GM12873 (cell line): ENCODE results near the gene GFOD2.

Source experiments
- TF ChIP-seq, protein P1 (sequence below): IDR thresholded peaks from 2 replicates; pipeline ENCODE4 v1.5.1; 2012; ENCODE audit warnings: low read depth, mild to moderate bottlenecking, moderate library complexity, low read length, control low read depth; ENCODE audit not compliant: insufficient read depth; ENCODE audit errors: missing control alignments

GFOD2 gene

DNA sequence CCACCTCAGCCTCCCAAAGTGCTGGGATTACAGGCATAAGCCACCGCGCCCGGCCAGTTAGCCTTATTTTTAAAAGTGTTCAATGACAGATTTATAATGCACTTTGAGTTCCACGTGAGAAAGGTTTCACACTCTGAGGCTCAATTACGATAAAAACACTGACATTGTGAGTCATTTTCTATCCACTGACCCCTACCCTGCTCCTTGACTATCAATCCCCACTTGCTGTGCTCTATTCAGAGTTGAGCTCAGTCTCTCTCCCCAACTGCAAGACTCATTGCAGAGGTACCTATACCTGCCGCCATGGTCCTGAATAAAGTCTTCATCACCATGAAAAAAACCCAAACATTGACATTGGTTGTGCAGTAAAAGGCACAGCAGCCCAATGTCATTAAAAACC lies 8.5 kb downstream of the GFOD2 start:
- TF ChIP-seq, protein P1, sequence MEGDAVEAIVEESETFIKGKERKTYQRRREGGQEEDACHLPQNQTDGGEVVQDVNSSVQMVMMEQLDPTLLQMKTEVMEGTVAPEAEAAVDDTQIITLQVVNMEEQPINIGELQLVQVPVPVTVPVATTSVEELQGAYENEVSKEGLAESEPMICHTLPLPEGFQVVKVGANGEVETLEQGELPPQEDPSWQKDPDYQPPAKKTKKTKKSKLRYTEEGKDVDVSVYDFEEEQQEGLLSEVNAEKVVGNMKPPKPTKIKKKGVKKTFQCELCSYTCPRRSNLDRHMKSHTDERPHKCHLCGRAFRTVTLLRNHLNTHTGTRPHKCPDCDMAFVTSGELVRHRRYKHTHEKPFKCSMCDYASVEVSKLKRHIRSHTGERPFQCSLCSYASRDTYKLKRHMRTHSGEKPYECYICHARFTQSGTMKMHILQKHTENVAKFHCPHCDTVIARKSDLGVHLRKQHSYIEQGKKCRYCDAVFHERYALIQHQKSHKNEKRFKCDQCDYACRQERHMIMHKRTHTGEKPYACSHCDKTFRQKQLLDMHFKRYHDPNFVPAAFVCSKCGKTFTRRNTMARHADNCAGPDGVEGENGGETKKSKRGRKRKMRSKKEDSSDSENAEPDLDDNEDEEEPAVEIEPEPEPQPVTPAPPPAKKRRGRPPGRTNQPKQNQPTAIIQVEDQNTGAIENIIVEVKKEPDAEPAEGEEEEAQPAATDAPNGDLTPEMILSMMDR, result no peak

DNA sequence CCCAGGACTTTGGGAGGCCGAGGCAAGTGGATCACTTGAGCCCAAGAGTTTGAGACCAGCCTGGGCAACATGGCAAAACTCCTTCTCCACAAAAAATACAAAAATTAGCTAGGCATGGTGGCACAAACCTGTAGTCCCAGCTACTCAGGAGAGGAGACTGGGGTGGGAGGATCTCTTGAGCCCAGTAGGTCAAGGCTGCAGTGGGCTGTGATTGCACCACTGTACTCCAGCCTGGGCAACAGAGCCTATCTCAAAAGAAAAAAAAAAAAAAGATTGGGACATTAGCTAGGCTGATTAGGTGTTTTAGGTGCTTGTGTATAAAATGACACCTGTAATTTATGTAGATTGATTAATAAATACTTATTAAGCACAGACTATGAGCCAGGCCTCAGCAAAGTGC lies 10.1 kb downstream of the GFOD2 start:
- TF ChIP-seq, protein P1, result no peak

DNA sequence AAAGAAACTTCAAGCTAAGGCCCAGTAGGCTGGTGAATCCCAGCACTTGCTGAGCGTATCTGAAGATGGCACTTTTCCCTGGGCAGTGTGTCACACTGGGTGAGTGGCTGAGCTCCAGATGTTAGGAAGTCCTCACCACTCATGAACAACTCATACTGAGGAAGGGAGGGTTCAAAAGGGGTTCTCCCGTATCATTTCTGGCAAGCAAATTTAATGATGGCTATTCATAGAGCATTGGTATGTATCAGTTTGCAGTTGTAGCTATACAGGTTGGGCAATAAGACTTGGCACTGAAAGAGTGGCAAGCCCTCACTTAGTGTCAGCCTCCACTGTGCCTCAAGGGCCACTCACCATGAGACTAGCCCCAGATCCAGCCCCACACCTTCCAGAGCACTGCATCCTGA lies 10.7 kb downstream of the GFOD2 start:
- TF ChIP-seq, protein P1, result no peak

DNA sequence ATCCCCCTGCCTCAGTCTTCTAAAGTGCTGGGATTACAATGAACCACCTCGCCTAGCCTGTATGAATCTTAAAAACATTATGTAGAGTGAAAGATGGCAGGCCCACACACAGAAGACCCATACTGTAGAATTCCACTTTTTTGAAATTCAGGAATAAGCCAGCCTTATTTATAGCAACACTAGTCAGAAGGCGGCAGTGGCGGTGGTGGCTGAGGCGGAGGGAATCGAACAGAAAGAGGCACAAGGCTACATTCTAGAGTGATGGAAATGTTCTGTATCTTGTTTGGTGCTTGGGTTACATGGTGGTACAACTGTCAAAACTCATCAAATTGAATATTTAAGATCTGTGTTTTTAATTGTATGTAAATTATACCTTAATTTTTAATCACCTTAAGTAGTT lies 11.3 kb downstream of the GFOD2 start:
- TF ChIP-seq, protein P1, result no peak

DNA sequence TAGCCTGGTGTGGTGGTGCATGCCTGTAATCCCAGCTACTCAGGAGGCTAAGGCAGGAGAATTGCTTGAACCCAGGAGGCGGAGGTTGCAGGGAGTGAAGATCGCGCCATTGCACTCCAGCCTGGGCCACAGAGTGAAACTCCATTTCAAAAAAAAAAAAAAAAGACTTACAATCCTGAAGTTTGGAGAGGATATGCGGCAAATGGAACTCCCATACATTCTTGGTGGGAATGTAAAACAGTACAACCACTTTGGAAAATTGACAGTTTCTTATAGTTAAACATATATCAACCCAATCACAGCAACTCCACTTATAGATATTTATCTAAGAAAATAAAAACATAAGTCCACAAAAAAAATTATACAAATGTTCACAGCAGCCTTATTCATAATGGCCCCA lies 11.9 kb downstream of the GFOD2 start:
- TF ChIP-seq, protein P1, result no peak

DNA sequence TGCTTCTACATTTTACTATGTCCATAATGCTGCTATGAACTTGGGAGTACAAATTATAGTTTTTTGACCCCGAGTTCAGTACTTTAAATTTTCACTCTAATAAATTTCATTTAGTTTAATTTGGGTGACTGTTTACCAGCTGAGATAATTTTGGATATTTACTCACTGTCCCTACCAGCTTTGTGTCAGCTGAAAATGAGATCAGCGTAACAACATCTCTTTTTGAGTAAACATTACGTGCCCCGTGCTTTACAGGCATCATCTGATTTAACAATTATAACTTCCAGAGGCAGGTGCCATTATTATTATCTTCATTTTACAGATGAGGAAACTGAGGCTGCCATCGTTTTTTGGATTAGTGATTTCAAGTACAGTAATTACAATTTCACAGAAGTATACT lies 15.0 kb downstream of the GFOD2 start:
- TF ChIP-seq, protein P1, result no peak

DNA sequence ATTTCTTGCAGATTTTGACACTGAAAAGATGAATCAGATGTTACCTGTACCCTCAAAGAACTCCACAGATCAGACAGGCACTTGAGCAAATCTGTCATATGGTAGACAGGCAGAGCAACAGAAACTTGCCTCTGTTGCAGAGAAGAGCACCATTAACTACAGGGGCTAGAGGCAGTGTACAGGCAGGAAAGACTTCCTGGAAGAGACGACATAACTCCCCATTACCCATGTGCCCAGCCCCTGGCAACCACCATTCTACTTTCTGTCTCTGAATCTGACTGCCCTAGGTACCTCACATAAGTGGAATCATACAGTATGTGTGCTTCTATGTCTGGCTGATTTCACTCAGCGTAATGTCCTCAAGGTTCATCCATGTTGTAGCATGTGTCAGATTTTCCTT lies 15.5 kb downstream of the GFOD2 start:
- TF ChIP-seq, protein P1, result no peak

DNA sequence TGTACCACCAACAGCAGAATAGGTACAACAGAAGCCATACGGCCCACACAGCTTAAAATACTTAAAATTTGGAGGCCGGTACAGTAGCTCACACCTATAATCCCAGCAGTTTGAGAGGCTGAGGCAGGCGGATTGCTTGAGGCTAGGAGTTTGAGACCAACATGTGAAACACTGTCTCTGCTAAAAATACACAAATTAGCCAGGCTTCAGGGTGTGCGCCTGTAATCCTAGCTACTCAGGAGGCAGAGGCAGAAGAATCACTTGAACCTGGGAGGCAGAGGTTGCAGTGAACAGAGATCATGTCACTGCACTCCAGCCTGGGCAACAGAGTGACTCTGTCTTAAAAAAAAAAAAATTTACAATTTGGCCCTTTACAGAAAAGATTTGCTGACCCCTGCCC lies 17.0 kb downstream of the GFOD2 start:
- TF ChIP-seq, protein P1, result no peak
